ENCODE measurements around the gene PRDM16.

GRCh38 chr1:3480369-3480719, 411.3 kb downstream of the PRDM16 start:
- TF ChIP-seq CTCF (conservative IDR thresholded peaks at IDR 0.05; ENCODE audit: low read length) (no peak), EZH2phosphoT487 (IDR thresholded peaks at IDR 0.05; ENCODE audit: borderline replicate concordance, low read depth, low read length) (no peak)
